Endothelial cell of umbilical vein (primary cell): ENCODE data around the gene RABEP1. TPM values are rescaled to one million over a fixed set of nuclear protein-coding genes. Genes with fewer than 3 reads are reported as not detected.
"Not testable (repeated sequence)": the region's sequence is repeated elsewhere in the genome, so short reads cannot be mapped to it uniquely, and the experiment has no call there.

Source experiments
- BruUV-seq: library from RNA; stranded (reverse); fragments of 400-500 nt; replicated peaks from 2 replicates; lab custom pipeline; 2021; lab: Mats Ljungman, UMichigan
- CTCF ChIA-PET: fragments of 300-600, 350-600 bp; sonication (Branson Sonifier 250); formaldehyde crosslinking; loops from one replicate; lab custom pipeline; 2021; ENCODE audit warnings: antibody characterized with exemption, inconsistent platforms; lab: Charles Lee
- POLR2A ChIA-PET: fragments of 300-600, 350-600 bp; sonication (Branson Sonifier 250); formaldehyde crosslinking; loops from one replicate; lab custom pipeline; 2021; ENCODE audit warnings: antibody characterized with exemption, inconsistent platforms; lab: Charles Lee
- DNase-seq: peaks from one replicate; pipeline ENCODE4 v3.0.0-alpha.2; 2011; ENCODE audit warnings: low read depth, low spot score
- FAIRE-seq: peaks from 2 replicates; lab custom pipeline; 2011; peaks lifted over from hg19 to GRCh38; lab: Jason Lieb, UNC
- H2AFZ ChIP-seq: 2 replicates; pipeline ENCODE4 v1.6.0; 2012; ENCODE audit warnings: low read depth, low read length, control low read depth, inconsistent platforms
- H3K27ac ChIP-seq: 2 replicates; pipeline ENCODE4 v1.5.1; 2011; ENCODE audit warnings: low read depth, mild to moderate bottlenecking, control low read depth, low read length, moderate library complexity; ENCODE audit not compliant: insufficient read depth
- H3K27me3 ChIP-seq, 2 experiments: 2 replicates each; pipeline versions ENCODE4 v1.6.0 to v1.6.1; 2011; ENCODE audit warnings: low read length in 2 of 2, mixed read lengths in 1 of 2; ENCODE audit not compliant: control insufficient read depth in 2 of 2, insufficient read depth in 2 of 2
- H3K36me3 ChIP-seq, 2 experiments: 2 replicates in 1 of 2; 3 replicates in 1 of 2; pipeline ENCODE4 v1.5.1; 2011; ENCODE audit warnings: low read length in 2 of 2, mild to moderate bottlenecking in 1 of 2, moderate library complexity in 1 of 2; ENCODE audit not compliant: control insufficient read depth in 2 of 2, insufficient read depth in 2 of 2; ENCODE audit errors: extremely low read depth in 1 of 2
- H3K4me1 ChIP-seq: 3 replicates; pipeline ENCODE4 v1.5.1; 2011; ENCODE audit warnings: mild to moderate bottlenecking, low read length; ENCODE audit not compliant: control insufficient read depth, insufficient read depth; ENCODE audit errors: extremely low read depth
- H3K4me2 ChIP-seq: 2 replicates; pipeline ENCODE4 v1.6.1; 2011; ENCODE audit warnings: low read length, control low read depth, mixed read lengths; ENCODE audit not compliant: insufficient read depth
- H3K4me3 ChIP-seq, 3 experiments: fragments of 200-600 bp in 1 of 3; sonication (generic), shearing (Covaris generic) in 1 of 3; replicated peaks in 1 of 3; 2 replicates each; pipeline ENCODE4 v1.5.1; 2011 to 2016; ENCODE audit warnings: control low read depth in 3 of 3, low read length in 3 of 3, mild to moderate bottlenecking in 2 of 3, inconsistent platforms in 1 of 3, low read depth in 1 of 3, moderate library complexity in 1 of 3; ENCODE audit not compliant: insufficient read depth in 1 of 3
- H3K79me2 ChIP-seq: 2 replicates; pipeline ENCODE4 v1.6.0; 2012; ENCODE audit warnings: low read length, inconsistent platforms; ENCODE audit not compliant: control insufficient read depth, insufficient read depth
- H3K9ac ChIP-seq: replicated peaks from 2 replicates; pipeline ENCODE3; 2011; ENCODE audit warnings: low read length, control low read depth; ENCODE audit not compliant: insufficient read depth; ENCODE audit errors: extremely low read depth
- H3K9me1 ChIP-seq: replicated peaks from 3 replicates; pipeline ENCODE4 v1.6.0; 2011; ENCODE audit warnings: mild to moderate bottlenecking, low read length; ENCODE audit not compliant: control insufficient read depth, insufficient read depth; ENCODE audit errors: extremely low read depth
- H3K9me3 ChIP-seq: replicated peaks from 2 replicates; pipeline ENCODE4 v1.5.1; 2012; ENCODE audit warnings: low read length, inconsistent platforms; ENCODE audit not compliant: control insufficient read depth, insufficient read depth
- H4K20me1 ChIP-seq: replicated peaks from 2 replicates; pipeline ENCODE3; 2011; ENCODE audit warnings: mild to moderate bottlenecking, low read length; ENCODE audit not compliant: control insufficient read depth, insufficient read depth; ENCODE audit errors: extremely low read depth
- CTCF ChIP-seq, 2 donors: IDR thresholded peaks; 1 replicate in 1 of 2; 2 replicates in 1 of 2; pipeline ENCODE4 v1.5.1; 2011; ENCODE audit warnings: low read length in 2 of 2, mild to moderate bottlenecking in 2 of 2, moderate library complexity in 2 of 2, control low read depth in 1 of 2, inconsistent platforms in 1 of 2, low read depth in 1 of 2; ENCODE audit not compliant: insufficient read depth in 1 of 2; ENCODE audit errors: extremely low read depth in 1 of 2
- EZH2 ChIP-seq: IDR thresholded peaks from 2 replicates; pipeline ENCODE4 v1.6.1; 2012; ENCODE audit warnings: borderline replicate concordance, low read depth, mild to moderate bottlenecking, moderate library complexity, low read length, inconsistent platforms; ENCODE audit not compliant: severe bottlenecking
- FOS ChIP-seq: IDR thresholded peaks from 2 replicates; pipeline ENCODE4 v1.6.1; 2011; ENCODE audit warnings: mild to moderate bottlenecking, low read length, moderate library complexity, borderline replicate concordance; ENCODE audit not compliant: insufficient read depth
- MYC ChIP-seq: IDR thresholded peaks from one replicate; pipeline ENCODE4 v1.6.1; 2011; ENCODE audit warnings: mild to moderate bottlenecking, low read depth, low read length
- dilution Hi-C: fragments of 300-500 bp; cut with MboI; formaldehyde crosslinking; loops from one replicate; pipeline ENCODE4 v1.15.0; 2019; ENCODE audit warnings: low sequenced_read_pairs; ENCODE audit not compliant: extremely low pct_ligation_motif_present
- intact Hi-C: fragments of 100-400 bp; cut with micrococcal nuclease; formaldehyde crosslinking; loops from one replicate; pipeline ENCODE4 v1.10.0; 2022
- polyA plus RNA-seq, 4 experiments: library from polyadenylated mRNA; depleted of rRNA in 3 of 4; stranded (reverse) in 3 of 4; unstranded in 1 of 4; fragments of >200 nt; gene quantifications; 2 replicates each; pipeline versions ENCODE4 v1.2.1 to v1.2.3, GENCODE V29; 2011 to 2012; ENCODE audit warnings: missing spikeins in 1 of 4
- total RNA-seq: library from RNA; stranded (reverse); gene quantifications from 2 replicates; pipeline ENCODE4 v1.2.3, GENCODE V29; 2021

Gene RABEP1
- total and polyA plus RNA-seq, 2 donors (not counting 3 experiments of a cell fraction or from before 2014, with no cell fraction given), result 10.1 to 54.8 TPM

- H3K27me3 ChIP-seq, H3K4me2 ChIP-seq, DNase-seq, H3K4me3 ChIP-seq, FAIRE-seq, H3K9me3 ChIP-seq, BruUV-seq, H3K9ac ChIP-seq, H2AFZ ChIP-seq, H3K79me2 ChIP-seq, H3K4me1 ChIP-seq, POLR2A ChIA-PET, H4K20me1 ChIP-seq, dilution Hi-C loops, H3K9me1 ChIP-seq, CTCF ChIA-PET, H3K36me3 ChIP-seq, H3K27ac ChIP-seq: not testable (repeated sequence)
- intact Hi-C loops, result loop anchor here (10.0 kb wide), 2 partner anchors 125 to 1195 kb away; partner anchors contain the start of gene AIPL1
These were observed 42.3 kb upstream of the RABEP1 start for GRCh38 chr17:5239769-5240168.

GRCh38 chr17:5241861-5242671, 40.0 kb upstream of the RABEP1 start:
- BruUV-seq, result no TSS peak
- H2AFZ ChIP-seq, result no peak overlapping the region
- H3K4me3 ChIP-seq, result no peak overlapping the region
- POLR2A ChIA-PET, result no interaction called here
- CTCF ChIA-PET, result interaction anchor here (0.6 to 1.1 kb wide), 3 partner anchors 16 to 39 kb away, joined by 3 read pairs; no protein-coding TSS in a partner anchor
- no peak overlapping the region for H3K27ac ChIP-seq
- H3K9me1 ChIP-seq, result no peaks in the 10 kb centered on the region
- H3K4me1 ChIP-seq, result peaks cover 2% of the 10 kb centered on the region
- H3K9ac ChIP-seq, result no peak overlapping the region
- FAIRE-seq (no peak), DNase-seq (peak; percentile 37)
- no peak for TF ChIP-seq EZH2
- no peak for TF ChIP-seq FOS
- no peak for TF ChIP-seq CTCF (IDR thresholded peaks at IDR 0.05; ENCODE audit: extremely low read depth in 1 of 2, insufficient read depth in 1 of 2, low read depth in 1 of 2, low read length in 2 of 2)
- no peak for TF ChIP-seq MYC
- intact Hi-C loops (loop anchor here (10.0 kb wide), 2 partner anchors 123 to 1193 kb away; partner anchors contain the start of gene AIPL1), dilution Hi-C loops (no loop called here)
- H3K79me2 ChIP-seq, result no peaks in the 10 kb centered on the region
- no peaks in the 10 kb centered on the region for H3K36me3 ChIP-seq
- no peaks in the 10 kb centered on the region for H3K9me3 ChIP-seq
- H3K27me3 ChIP-seq, result no peaks in the 10 kb centered on the region
- H3K4me2 ChIP-seq, result no peak overlapping the region
- H4K20me1 ChIP-seq, result no peaks in the 10 kb centered on the region
